Suprapubic skin (tissue), 4 donors: ENCODE data around the gene SLC44A1. TPM values are rescaled to one million over a fixed set of nuclear protein-coding genes. Genes with fewer than 3 reads are reported as not detected.

Experiments used
- DNase-seq, 2 donors: peaks; one replicate each; pipeline ENCODE4 v3.0.0-alpha.2; 2019; ENCODE audit warnings: low spot score in 2 of 2
- H3K27ac ChIP-seq: fragments of 200-600 bp; sonication (generic); one replicate; pipeline ENCODE4 v1.5.1; 2019
- H3K27me3 ChIP-seq: fragments of 200-600 bp; sonication (generic); one replicate; pipeline ENCODE4 v1.5.1; 2019
- H3K36me3 ChIP-seq: fragments of 200-600 bp; sonication (generic); one replicate; pipeline ENCODE4 v1.5.1; 2019
- H3K4me1 ChIP-seq: fragments of 200-600 bp; sonication (generic); one replicate; pipeline ENCODE4 v1.5.1; 2019
- H3K4me3 ChIP-seq: fragments of 200-600 bp; sonication (generic); one replicate; pipeline ENCODE4 v1.5.1; 2019; ENCODE audit warnings: mild to moderate bottlenecking
- H3K9me3 ChIP-seq: fragments of 200-600 bp; sonication (generic); one replicate; pipeline ENCODE4 v1.5.1; 2019
- EP300 ChIP-seq: sonication (generic); formaldehyde crosslinking; IDR thresholded peaks from one replicate; pipeline ENCODE4 v1.6.1; 2017; ENCODE audit warnings: antibody characterized with exemption
- POLR2A ChIP-seq, 2 donors: fragments of 450-650 bp; IDR thresholded peaks; one replicate each; pipeline ENCODE4 v1.6.1; 2017; ENCODE audit warnings: antibody characterized with exemption in 2 of 2, mild to moderate bottlenecking in 2 of 2, moderate library complexity in 2 of 2
- POLR2AphosphoS5 ChIP-seq, 3 donors: sonication (generic); formaldehyde crosslinking; IDR thresholded peaks; one replicate each; pipeline ENCODE4 v1.6.1; 2017; ENCODE audit warnings: antibody characterized with exemption in 3 of 3
- WGBS: methylation state at CpG from one replicate; pipeline ENCODE4 v1.1.5; 2018; 5-methylcytosine and 5-hydroxymethylcytosine counted together
- total RNA-seq, 4 donors: library from RNA; depleted of rRNA; stranded (reverse); fragments of >200 nt; gene quantifications; one replicate each; pipeline ENCODE4 v1.1.0, GENCODE V29; 2016
- TF ChIP-seq, protein P1 (sequence below), 2 donors: fragments of 200-600 bp in 1 of 2; fragments of 450-650 bp in 1 of 2; sonication (generic) in 1 of 2; IDR thresholded peaks; one replicate each; pipeline ENCODE4 v1.5.1; 2016 to 2019; ENCODE audit warnings: antibody characterized with exemption in 2 of 2, mild to moderate bottlenecking in 1 of 2, moderate library complexity in 1 of 2

Gene SLC44A1
- total RNA-seq, 4 donors from 2014 or later: 36.2 to 79.0 (median 57.2) TPM

DNA sequence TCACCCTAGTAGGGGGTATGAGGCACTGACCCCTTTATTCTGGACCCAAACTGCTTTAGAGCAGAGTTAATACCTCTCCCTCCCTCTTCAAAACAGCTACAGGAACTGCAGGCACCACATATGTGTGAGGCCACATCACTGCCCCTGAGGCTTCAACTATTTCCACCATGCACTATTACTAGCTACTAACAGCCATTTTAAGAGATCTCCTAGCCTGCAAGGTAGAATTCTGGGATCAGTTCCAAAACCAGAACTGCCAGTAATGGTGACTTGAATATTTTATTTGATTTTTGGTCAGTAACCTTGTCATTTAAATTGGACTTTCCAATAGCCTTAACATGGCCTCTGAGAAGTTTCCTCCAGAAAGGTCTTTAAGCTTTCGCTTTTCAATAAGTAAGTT, 148.1 kb downstream of the SLC44A1 start:
- H3K27me3 ChIP-seq: no peaks in the 10 kb centered on the region
- WGBS: 95% methylated on average over 1 of the region's 1 CpG
- H3K27ac ChIP-seq: no peak overlapping the region
- no peak for DNase-seq
- no peaks in the 10 kb centered on the region for H3K9me3 ChIP-seq
- no peaks in the 10 kb centered on the region for H3K4me1 ChIP-seq
- TF ChIP-seq, protein P1, sequence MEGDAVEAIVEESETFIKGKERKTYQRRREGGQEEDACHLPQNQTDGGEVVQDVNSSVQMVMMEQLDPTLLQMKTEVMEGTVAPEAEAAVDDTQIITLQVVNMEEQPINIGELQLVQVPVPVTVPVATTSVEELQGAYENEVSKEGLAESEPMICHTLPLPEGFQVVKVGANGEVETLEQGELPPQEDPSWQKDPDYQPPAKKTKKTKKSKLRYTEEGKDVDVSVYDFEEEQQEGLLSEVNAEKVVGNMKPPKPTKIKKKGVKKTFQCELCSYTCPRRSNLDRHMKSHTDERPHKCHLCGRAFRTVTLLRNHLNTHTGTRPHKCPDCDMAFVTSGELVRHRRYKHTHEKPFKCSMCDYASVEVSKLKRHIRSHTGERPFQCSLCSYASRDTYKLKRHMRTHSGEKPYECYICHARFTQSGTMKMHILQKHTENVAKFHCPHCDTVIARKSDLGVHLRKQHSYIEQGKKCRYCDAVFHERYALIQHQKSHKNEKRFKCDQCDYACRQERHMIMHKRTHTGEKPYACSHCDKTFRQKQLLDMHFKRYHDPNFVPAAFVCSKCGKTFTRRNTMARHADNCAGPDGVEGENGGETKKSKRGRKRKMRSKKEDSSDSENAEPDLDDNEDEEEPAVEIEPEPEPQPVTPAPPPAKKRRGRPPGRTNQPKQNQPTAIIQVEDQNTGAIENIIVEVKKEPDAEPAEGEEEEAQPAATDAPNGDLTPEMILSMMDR (IDR thresholded peaks at IDR 0.05): no peak
- TF ChIP-seq EP300 (no peak), POLR2AphosphoS5 (IDR thresholded peaks at IDR 0.05) (no peak), POLR2A (IDR thresholded peaks at IDR 0.05) (no peak)
- no peak overlapping the region for H3K4me3 ChIP-seq
- H3K36me3 ChIP-seq: no peaks in the 10 kb centered on the region

DNA sequence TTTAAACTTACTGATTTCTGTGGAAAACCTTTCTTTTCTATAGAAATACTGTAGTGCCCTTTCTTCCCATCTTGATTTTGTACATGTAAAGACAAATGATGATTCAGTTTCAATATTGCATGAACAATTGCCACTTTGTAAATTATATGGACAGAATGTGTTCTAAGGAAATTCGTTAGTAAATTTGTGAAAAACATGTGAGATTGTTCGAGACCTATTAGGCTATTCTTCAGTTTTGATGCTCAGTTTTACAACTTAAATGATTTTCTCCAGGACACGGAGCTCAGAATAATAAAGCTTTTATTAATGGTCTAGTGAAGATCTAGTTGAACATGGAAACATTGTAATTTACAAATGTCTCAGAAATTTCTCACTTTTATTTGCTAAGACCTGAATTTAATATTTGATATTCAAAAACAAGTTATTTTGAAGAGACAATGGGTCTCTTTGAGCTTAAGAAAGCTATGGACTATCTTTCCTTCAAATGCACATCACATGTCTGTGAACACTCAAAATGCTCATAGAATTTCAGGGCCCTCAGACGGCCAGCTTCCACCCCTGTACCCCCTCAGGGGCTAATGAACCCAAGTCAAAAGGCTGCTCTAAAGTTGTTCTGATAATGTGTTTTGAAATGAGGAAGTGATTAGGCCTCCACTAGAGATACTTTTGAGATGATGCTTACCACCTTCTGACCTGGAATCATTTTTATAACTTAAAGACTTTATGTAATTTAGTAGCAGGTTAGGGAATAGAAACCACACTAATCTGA, 149.3 kb downstream of the SLC44A1 start:
- no peaks in the 10 kb centered on the region for H3K27me3 ChIP-seq
- H3K27ac ChIP-seq: no peak overlapping the region
- DNase-seq: no peak
- no peaks in the 10 kb centered on the region for H3K4me1 ChIP-seq
- WGBS: 85% methylated on average over 4 of the region's 4 CpGs
- H3K9me3 ChIP-seq: no peaks in the 10 kb centered on the region
- no peak for TF ChIP-seq POLR2AphosphoS5 (IDR thresholded peaks at IDR 0.05)
- TF ChIP-seq, protein P1 (IDR thresholded peaks at IDR 0.05): no peak
- TF ChIP-seq EP300: no peak
- no peak for TF ChIP-seq POLR2A (IDR thresholded peaks at IDR 0.05)
- H3K4me3 ChIP-seq: no peak overlapping the region
- H3K36me3 ChIP-seq: no peaks in the 10 kb centered on the region

DNA sequence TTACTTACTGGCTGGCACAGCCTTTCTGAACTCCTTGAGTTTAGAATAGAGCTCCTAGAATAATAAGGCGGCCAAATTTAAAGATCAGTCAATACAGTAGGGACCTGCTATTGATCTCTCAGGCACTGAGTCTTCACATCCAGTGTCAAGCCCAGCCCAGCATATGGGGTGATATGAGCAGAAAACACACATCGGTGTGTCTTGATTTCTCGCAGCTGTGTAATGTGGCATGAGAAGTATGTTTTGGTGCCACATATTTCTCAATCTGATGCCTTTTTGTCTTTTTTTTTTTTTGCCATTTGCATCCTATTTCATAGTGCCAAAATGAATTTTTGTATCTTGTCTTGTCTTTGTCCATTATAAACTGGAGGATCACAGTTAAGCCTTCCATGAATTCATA, 152.0 kb downstream of the SLC44A1 start:
- H3K36me3 ChIP-seq: no peaks in the 10 kb centered on the region
- no peaks in the 10 kb centered on the region for H3K27me3 ChIP-seq
- no peaks in the 10 kb centered on the region for H3K4me1 ChIP-seq
- DNase-seq: no peak
- WGBS: 78% methylated on average over 3 of the region's 3 CpGs
- no peak overlapping the region for H3K4me3 ChIP-seq
- TF ChIP-seq, protein P1 (IDR thresholded peaks at IDR 0.05): no peak
- H3K9me3 ChIP-seq: no peaks in the 10 kb centered on the region
- H3K27ac ChIP-seq: no peak overlapping the region

- Histone ChIP-seq H3K4me1 (no peaks in the 10 kb centered on the region), H3K4me3 (no peak overlapping the region), H3K36me3 (no peaks in the 10 kb centered on the region), H3K27me3 (no peaks in the 10 kb centered on the region), H3K9me3 (no peaks in the 10 kb centered on the region), H3K27ac (no peak overlapping the region)
- no peak for DNase-seq
- TF ChIP-seq POLR2A (IDR thresholded peaks at IDR 0.05) (no peak), EP300 (no peak)
- TF ChIP-seq, protein P1 (IDR thresholded peaks at IDR 0.05): no peak
- 82% methylated on average over 3 of the region's 3 CpGs for WGBS
These were observed 152.4 kb downstream of the SLC44A1 start for GRCh38 chr9:105396901-105397300.

- Histone ChIP-seq H3K9me3 (no peaks in the 10 kb centered on the region), H3K27me3 (no peaks in the 10 kb centered on the region), H3K27ac (no peak overlapping the region), H3K4me3 (no peak overlapping the region), H3K36me3 (no peaks in the 10 kb centered on the region), H3K4me1 (no peaks in the 10 kb centered on the region)
- TF ChIP-seq POLR2A (IDR thresholded peaks at IDR 0.05) (no peak), POLR2AphosphoS5 (IDR thresholded peaks at IDR 0.05) (no peak), EP300 (no peak)
- TF ChIP-seq, protein P1 (IDR thresholded peaks at IDR 0.05): no peak
- 74% methylated on average over 2 of the region's 2 CpGs for WGBS
- DNase-seq: no peak
These were observed 154.7 kb downstream of the SLC44A1 start for GRCh38 chr9:105399117-105399516.
